GM18870 (cell line): ENCODE measurements around the gene ZNF521.
A peak's percentile ranks its signal among the peaks of the same experiment; 100 is the strongest.

Experiments used
- ATAC-seq: cut with Tn5 transposase; IDR thresholded peaks from one replicate; pipeline ENCODE4 v1.9.1; 2021; ENCODE audit warnings: moderate library complexity; ENCODE audit not compliant: unreplicated experiment

The ZNF521 gene

GRCh38 chr18:25230658-25231326 is 121.2 kb downstream of the ZNF521 start:
- ATAC-seq = no peak

GRCh38 chr18:25229920-25230319 is 122.0 kb downstream of the ZNF521 start:
- no peak for ATAC-seq

- no peak for ATAC-seq
These were observed 122.9 kb downstream of the ZNF521 start for GRCh38 chr18:25229081-25229480.

GRCh38 chr18:25228410-25228809 is 123.6 kb downstream of the ZNF521 start:
- ATAC-seq = no peak

- ATAC-seq = no peak
These were observed 126.8 kb downstream of the ZNF521 start for GRCh38 chr18:25225151-25225550.

- ATAC-seq = no peak
These were observed 127.8 kb downstream of the ZNF521 start for GRCh38 chr18:25223899-25224886.

- ATAC-seq = no peak
These were observed 128.8 kb downstream of the ZNF521 start for GRCh38 chr18:25223211-25223610.

- ATAC-seq = no peak
These were observed 129.3 kb downstream of the ZNF521 start for GRCh38 chr18:25222648-25223047.

- no peak for ATAC-seq
These were observed 141.3 kb downstream of the ZNF521 start for GRCh38 chr18:25210622-25211021.

GRCh38 chr18:25192065-25192464 is 159.9 kb downstream of the ZNF521 start:
- no peak for ATAC-seq

- ATAC-seq = peak; percentile 82
These were observed 161.5 kb downstream of the ZNF521 start for GRCh38 chr18:25190472-25190871.

- no peak for ATAC-seq
These were observed 162.4 kb downstream of the ZNF521 start for GRCh38 chr18:25189391-25190185.

GRCh38 chr18:25187521-25188192 is 164.3 kb downstream of the ZNF521 start:
- no peak for ATAC-seq

- no peak for ATAC-seq
These were observed 165.1 kb downstream of the ZNF521 start for GRCh38 chr18:25186871-25187270.

- ATAC-seq = no peak
These were observed 170.0 kb downstream of the ZNF521 start for GRCh38 chr18:25181993-25182392.

GRCh38 chr18:25181581-25181980 is 170.4 kb downstream of the ZNF521 start:
- no peak for ATAC-seq

GRCh38 chr18:25180973-25181548 is 170.9 kb downstream of the ZNF521 start:
- no peak for ATAC-seq

GRCh38 chr18:25177631-25178030 is 174.3 kb downstream of the ZNF521 start:
- ATAC-seq = no peak

- ATAC-seq = no peak
These were observed 175.4 kb downstream of the ZNF521 start for GRCh38 chr18:25176518-25177042.
